ENCODE measurements around the gene CLTA.
"Not testable (repeated sequence)": the region's sequence is repeated elsewhere in the genome, so short reads cannot be mapped to it uniquely, and the experiment has no call there.

The CLTA gene

DNA sequence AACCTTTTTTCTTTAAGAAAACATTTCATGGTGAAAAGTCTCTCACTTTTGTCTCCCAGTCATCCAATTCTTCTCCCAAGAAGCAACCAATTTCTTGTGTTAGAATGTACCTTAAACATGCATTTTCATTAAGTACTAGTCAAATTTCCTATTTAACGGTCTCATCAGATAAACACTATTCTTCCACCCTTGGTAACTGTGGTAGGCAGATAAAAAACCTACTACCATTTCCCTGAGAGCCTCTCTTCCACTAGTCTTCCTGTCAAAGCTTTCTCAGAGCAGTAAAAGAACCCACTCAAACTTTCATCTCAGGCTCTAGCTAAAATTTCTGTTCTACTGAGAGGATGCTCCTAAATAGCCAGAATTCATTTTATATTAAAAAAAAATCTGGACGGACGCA is 56.6 kb downstream of the CLTA start:
- DNase-seq: no peak

GRCh38 chr9:36248061-36248460 is 57.3 kb downstream of the CLTA start:
- DNase-seq: not testable (repeated sequence)

DNA sequence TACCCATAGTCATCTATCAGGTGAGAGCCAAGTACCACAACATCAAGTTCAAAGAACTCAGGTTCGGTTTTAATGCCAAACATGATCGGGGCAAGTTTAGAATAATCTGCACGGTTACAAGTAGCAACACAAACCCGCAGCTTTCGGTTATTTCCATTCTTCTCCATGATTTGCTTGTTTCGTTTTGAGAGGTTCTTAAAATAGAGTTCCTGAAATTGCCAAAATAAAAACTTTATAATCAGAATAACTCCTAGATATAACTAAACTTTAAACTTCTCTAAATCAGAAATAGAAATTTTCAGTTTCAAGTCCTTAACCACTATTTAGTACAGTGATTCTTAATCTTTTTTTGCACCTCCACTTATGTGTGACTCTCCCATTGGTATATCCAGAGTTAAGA is 58.5 kb downstream of the CLTA start:
- DNase-seq: no peak

GRCh38 chr9:36250079-36250478 is 59.4 kb downstream of the CLTA start:
- no peak for DNase-seq

DNA sequence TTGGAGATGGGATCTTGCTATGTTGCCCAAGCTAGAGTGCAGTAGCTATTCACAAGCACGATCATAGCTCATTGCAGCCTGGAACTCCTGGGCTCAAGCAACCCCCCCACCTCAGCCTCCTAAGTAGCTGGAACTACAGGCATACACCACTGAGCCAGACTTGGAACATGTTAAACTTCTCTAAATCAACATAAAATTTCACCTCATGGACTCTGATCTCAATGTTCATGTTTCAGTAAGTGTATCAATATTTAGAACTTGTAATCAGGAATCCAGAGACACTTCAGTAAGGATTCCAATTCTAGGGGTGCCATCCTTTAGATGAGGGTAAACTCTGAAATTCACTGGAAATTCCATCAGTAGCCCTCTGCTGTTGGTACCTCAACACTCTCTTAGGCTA is 60.7 kb downstream of the CLTA start:
- DNase-seq: no peak

GRCh38 chr9:36258208-36258995 is 67.7 kb downstream of the CLTA start, which contains the start of gene GNE:
Gene GNE (minus strand): TSS chr9:36258448. CDS start chr9:36249355, 9,093 bp downstream.
- DNase-seq: peak; percentile 99

DNA sequence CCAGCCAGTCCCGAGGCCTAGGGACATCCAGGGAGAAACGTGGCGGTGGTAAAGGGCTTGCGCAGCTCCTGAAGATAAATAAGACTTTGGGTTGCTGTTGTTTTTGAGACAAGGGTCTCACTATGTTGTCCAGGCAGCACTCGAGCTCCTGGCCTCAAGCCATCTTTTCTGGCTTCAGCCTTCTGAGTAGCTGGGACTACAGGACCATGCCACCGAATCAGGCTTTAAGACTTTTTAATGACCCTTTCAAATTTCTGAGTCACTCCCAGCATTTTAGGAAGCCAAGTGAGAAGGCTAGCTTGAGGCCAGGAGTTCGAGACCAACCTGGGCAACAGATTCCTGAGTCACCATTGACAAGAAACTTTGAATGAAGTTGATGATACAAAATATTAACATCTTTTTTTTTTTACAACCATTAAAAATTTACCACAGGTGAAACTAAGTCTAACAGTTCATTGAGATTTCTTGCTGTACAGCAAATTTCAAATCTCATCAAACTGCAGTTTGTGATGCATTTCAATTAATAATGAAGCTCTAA is 68.3 kb downstream of the CLTA start:
- DNase-seq: no peak

Data from activated naive CD4-positive, alpha-beta T cell treated with anti-CD3 and anti-CD28 coated beads, Interleukin-2, amount 50 U/mL, for 16 hours (primary cell).